Stimulated activated CD8-positive, alpha-beta memory T cell treated with anti-CD3 and anti-CD28 coated beads, Interleukin-7, amount 100 ng/mL, for 48 hours (primary cell): ENCODE measurements around the gene STRADA.

Experiments
- DNase-seq, 2 donors: peaks; one replicate each; pipeline ENCODE4 v3.0.0-alpha.2; 2020; ENCODE audit warnings: low read depth in 1 of 2; ENCODE audit errors: extremely low read depth in 1 of 2

Gene STRADA

GRCh38 chr17:63686138-63686685 is 55.4 kb downstream of the STRADA start:
- no peak for DNase-seq

- no peak for DNase-seq
Measured at GRCh38 chr17:63685578-63685977, 56.0 kb downstream of the STRADA start.

GRCh38 chr17:63685041-63685440 is 56.6 kb downstream of the STRADA start:
- no peak for DNase-seq

GRCh38 chr17:63682981-63683380 is 58.6 kb downstream of the STRADA start:
- DNase-seq = no peak

- DNase-seq = no peak
Measured at GRCh38 chr17:63682441-63682840, 59.2 kb downstream of the STRADA start.

GRCh38 chr17:63681530-63681929 is 60.1 kb downstream of the STRADA start:
- DNase-seq = no peak

- DNase-seq = no peak
Measured at GRCh38 chr17:63680700-63681099, 60.9 kb downstream of the STRADA start.

GRCh38 chr17:63679214-63679613 is 62.4 kb downstream of the STRADA start:
- no peak for DNase-seq

GRCh38 chr17:63676584-63676983 is 65.0 kb downstream of the STRADA start:
- DNase-seq = no peak

GRCh38 chr17:63675607-63676546 is 65.7 kb downstream of the STRADA start:
- no peak for DNase-seq

- DNase-seq = no peak
Measured at GRCh38 chr17:63675231-63675606, 66.4 kb downstream of the STRADA start.

- DNase-seq = no peak
Measured at GRCh38 chr17:63672856-63673255, 68.7 kb downstream of the STRADA start.

- no peak for DNase-seq
Measured at GRCh38 chr17:63665527-63666214, 75.9 kb downstream of the STRADA start.

GRCh38 chr17:63659850-63660249 is 81.7 kb downstream of the STRADA start:
- no peak for DNase-seq

- DNase-seq = no peak
Measured at GRCh38 chr17:63658366-63658765, 83.2 kb downstream of the STRADA start.

- DNase-seq = no peak
Measured at GRCh38 chr17:63657786-63658185, 83.8 kb downstream of the STRADA start.

- no peak for DNase-seq
Measured at GRCh38 chr17:63653050-63653449, 88.5 kb downstream of the STRADA start.
